Measurements from ENCODE around the gene PPP1R13L.
"Not testable (repeated sequence)": the region's sequence is repeated elsewhere in the genome, so short reads cannot be mapped to it uniquely, and the experiment has no call there.

The PPP1R13L gene

DNA sequence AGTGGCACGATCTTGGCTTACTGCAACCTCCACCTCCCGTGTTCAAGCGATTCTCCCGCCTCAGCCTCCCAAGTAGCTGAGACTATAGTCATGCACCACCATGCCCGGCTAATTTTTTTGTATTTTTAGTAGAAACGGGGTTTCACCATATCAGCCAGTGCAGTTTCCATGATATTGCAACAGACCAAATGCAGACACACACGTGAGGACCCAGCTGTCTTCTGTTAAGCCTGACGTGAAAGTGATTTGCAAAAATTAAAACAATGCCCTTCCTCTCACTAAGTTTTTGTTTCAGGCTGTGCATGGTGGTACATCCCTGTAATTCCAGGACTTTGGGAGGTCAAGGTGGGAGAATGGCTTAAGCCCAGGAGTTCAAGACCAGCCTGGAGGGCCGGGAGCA lies 26.1 kb upstream of the PPP1R13L start:
- DNase-seq, result not testable (repeated sequence)

DNA sequence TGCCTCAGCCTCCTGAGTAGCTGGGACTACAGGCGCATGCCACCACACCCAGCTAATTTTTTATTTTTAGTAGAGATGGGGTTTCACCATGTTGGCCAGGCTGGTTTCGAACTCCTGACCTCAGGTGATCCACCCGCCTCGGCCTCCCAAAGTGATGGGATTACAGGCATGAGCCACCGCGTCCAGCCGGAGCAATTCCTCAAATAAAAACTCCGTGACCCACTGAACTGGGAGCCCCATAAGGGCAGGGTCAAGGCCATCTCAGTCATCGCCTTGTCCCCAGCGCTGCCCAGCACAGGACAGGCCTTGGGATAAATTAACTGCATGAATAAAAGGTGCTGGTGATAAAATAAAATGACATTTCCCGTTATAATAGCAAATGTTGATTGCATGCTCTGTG lies 25.0 kb upstream of the PPP1R13L start:
- DNase-seq, result not testable (repeated sequence)

DNA sequence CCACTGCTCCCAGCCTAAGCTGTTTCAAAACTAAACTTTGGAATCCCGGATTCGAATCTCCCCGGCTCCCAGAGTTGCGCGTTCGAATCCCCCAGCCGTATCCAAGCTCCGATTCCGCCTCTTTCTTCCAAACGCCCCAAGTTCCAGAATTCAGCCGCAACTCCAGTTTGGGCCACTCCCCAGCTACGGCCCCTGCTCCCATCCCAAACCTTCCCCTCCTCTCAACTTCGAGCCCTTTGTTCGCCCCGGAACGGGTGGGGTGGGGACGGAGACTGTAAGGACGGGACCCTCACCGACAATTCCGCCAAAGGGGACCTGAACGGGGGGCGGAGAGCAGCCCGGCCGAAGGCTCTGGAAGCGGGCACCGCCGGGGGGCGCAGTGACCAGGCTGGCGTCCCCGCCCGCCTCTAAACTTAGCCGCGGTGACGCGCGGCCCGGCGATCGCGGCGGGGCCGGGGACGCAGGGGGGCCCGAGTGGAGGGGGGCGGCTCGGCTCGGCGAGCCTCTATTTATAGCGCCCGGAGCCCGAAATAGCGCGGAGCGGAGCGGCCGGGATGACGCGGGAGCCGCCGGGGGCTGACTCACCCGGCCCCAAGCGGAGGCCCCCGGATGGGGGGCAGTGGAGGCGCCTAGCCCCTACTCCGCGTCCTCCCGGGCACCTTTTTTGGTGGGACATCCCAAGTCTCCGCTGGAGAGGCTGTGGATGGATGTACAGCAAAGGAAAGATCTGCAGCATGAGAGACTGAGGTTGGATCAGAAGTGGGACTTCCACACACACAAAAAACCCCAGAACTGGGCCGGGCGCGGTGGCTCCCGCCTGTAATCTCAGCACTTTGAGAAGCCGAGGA lies 23.7 kb upstream of the PPP1R13L start:
- DNase-seq, result peak; percentile 24

DNA sequence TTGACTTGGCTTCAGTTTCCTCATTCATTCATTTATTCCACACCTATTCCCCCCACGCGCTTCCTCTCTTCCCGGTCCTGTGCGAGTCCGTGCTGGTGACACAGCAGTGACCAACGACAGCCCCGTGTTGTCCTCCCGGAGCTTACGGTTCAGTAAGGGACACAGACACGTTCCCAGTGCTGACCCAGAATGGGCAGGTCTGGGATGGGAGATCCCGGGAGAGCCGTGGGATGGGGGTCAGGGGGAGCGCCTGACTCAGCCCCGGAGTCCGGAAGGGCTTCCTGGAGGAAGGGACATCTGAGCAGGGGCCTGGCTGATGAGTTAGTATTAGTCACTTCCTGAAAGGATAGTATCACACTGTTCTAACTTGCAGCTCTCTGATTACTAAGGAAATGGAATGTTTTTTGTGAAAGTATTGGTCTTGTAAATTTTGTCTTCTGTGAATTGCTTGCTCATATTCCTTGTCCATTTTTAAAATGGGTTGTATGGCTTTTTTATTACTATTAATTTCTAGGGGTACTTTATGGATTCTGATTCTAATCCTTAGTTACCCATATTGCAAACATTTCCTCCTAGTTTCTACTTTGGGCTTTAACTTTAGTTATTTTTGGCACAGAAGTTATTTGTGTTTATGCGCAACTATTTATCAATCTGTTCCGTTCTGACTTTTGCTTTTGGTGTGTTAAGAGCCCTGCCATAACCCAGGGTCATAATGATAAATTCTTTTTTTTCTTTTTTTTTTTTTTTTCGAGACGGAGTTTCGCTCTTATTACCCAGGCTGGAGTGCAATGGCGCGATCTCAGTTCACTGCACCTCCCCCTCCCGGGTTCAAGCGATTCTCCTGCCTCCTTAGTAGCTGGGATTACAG lies 19.6 kb upstream of the PPP1R13L start:
- peak; percentile 82 for DNase-seq

DNA sequence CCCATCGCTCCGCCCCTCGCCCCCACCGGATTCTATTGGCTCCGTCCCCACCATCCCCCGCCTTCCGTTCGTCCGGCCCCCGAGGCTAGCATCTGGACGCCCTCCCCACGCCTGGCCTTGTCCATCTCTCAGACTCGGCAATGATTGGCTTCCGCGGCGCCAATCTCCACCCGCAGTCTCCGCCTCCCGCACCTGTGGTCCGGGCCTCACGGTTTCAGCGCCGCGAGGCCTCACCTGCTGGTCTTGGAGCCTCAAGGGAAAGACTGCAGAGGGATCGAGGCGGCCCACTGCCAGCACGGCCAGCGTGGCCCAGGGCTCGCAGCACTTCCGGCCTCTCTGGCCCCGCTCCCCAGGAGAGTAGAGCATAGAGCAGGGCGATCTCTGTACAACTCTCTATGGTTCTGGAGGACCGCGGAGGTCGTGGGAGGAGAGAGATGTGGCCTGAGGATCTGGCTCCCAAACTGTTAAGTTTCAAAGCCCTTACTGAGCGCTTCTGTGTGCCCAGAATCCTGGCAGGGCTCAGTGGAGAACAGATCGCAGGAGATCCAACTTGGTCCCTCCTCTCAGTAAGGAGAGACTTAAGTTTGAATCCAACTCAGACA lies 18.8 kb upstream of the PPP1R13L start, which contains the start of gene ERCC1:
Gene ERCC1, minus strand, starts transcription at position 329 of the 602 bp plus-strand sequence. CDS start 543 bp downstream, outside the sequence.
- peak; percentile 90 for DNase-seq

DNA sequence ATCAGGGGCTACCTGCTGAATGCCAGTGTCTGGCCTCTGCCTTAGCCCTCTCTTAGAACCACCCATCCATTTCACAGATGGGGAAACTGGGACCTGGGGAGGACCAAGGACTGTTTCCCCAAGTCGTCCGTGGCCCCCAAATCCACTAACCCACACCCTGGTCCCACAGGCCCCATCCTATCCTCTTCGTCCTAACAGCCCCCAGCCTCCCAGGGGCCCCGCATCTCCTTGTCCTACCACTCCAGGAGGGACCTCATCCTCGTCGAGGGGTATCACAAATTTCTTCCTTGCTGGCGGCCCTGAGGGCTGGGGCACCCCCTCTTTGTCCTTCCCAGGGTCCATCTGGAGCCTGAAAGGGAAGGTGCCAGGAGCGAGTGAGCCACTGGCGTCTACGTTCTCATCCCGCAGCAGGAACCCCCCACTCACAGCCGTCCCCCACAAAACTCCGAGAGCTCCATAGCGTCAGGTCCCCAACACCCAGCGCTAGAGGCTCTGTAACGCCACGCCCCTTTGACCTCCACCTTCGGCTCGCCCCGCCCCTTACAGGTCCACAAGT lies 18.2 kb upstream of the PPP1R13L start:
- DNase-seq, result no peak

DNA sequence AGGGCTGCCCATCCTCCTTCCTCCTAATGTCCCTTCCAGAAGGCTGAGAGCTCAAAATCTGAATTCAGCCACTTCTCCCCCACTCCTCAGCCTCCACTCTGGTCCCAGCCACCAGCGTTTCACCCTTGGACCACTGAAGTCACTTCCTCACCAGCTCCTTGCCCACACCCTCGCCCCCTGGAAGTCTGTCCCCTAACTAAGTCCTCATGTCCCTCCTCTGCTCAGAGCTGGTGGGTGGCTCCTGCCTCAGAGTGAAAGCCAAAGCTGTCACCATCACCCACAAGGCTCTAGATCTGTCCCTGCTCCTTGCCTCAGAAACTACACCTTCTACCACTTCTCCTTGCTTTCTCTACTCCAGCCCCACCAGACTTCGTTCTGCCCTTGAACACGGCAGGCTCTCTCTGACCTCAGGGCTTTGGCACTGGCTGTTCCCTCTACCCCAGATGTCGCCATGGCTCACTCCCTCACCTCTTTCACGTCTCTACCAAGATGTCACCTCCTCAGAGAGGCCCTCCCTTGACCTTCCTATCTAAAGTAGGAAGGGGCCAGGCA lies 17.2 kb upstream of the PPP1R13L start:
- DNase-seq, result no peak

DNA sequence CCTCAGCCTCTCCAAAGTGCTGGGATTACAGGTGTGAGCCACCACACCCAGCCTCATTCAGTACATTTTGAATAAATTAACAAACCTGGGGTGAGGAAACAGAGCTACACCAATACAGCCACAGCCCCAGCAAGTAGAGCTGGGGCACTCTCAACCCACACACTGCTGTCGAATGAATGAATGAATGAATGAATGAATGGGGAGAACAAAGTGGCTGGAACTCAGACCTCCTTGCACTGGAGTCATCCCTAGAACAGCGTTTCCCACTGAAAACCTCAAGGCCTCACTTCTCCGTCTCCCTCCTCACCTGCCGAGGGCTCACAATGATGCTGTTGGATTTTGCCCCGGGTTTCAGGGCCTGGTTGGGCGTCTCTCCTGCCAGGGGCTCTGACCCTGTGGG lies 16.0 kb upstream of the PPP1R13L start:
- no peak for DNase-seq

DNA sequence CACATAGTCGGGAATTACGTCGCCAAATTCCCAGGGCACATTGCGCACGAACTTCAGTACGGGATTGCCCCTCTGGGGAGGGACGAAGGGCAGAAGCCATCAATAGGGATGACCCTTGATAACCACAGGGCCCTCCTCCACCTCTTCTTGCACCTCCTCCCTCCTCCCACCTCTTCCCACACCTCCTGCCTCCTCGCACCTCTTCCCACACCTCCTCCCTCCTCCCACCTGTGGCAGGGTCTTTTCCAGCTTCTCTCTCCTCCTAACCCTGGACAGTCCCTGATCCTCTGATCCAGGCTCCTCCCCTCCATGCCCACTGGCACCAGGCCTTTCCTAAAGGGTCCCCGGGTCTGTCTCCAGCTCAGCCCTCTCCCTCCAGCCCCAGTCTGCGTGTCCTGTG lies 15.5 kb upstream of the PPP1R13L start:
- no peak for DNase-seq

DNA sequence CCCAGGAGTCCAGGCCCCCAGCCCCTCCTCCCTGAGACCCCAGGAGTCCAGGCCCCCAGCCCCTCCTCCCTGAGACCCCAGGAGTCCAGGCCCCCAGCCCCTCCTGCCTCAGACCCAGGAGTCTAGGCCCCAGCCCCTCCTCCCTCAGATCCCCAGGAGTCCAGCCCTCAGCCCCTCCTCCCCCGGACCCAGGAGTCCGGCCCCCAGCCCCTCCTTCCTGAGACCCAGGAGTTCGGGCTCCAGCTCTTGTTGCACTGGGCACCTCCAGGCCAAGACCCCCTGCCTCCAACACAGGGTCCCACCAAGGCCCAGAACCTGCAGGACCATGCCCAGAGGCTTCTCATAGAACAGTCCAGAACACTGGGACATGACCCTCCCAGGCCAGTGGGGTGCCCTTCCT lies 15.0 kb upstream of the PPP1R13L start:
- DNase-seq, result no peak

DNA sequence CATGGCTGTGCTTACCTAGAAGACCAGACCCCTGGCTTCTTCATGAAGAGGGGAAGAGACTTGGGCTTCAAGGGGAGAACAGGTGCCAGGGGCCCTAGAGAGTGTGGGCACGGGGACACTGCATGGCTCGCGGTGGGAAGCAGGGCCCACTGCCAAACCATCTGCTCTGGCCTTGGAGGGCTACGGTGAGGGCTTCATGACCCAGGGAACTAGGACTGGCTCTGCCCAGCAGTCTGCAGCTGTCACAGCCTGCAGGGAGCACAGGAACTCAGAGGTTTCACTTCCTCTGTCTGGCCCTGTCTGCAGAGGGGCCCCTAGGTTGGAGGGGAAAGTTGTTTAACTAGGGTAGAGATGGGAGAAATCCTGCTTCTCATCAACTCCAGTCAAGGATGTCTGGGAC lies 14.5 kb upstream of the PPP1R13L start:
- DNase-seq, result no peak

DNA sequence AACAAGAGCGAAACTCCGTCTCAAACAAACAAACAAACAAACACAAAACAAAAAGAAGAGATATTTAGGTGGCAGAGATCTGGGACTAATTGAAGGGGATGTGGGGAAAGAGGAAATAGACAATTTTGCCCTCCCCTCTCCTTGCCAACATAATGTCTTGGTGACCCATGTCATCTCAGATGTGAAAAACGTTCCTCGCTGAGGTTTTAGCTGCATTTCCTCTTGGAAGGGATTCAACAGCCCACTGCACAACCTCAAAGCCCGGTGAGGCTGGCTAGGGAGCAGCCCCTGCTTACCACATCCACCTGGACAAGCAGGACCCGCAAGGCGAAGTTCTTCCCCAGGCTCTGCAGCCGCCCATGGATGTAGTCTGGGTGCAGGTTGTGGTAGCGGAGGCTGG lies 13.9 kb upstream of the PPP1R13L start:
- DNase-seq, result no peak

DNA sequence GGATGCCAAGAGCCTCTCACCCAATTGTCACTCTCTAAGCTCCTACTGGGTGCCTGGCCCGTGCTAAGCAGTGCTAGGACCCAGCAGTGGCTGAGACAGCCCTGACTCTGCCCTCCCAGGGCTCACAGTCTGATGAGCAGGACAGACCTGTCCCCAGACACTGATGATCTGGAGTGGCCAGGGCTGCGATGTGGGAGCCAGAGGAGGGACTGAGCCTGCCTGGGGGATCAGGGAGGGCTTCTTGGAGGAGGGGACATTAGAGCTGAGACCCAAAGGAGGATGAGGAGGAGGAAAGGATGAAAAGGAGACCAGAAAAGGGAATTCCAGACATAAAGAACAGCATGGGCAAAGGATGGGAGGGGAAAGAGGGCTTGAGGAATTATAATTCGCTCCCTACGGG lies 12.3 kb upstream of the PPP1R13L start:
- no peak for DNase-seq

DNA sequence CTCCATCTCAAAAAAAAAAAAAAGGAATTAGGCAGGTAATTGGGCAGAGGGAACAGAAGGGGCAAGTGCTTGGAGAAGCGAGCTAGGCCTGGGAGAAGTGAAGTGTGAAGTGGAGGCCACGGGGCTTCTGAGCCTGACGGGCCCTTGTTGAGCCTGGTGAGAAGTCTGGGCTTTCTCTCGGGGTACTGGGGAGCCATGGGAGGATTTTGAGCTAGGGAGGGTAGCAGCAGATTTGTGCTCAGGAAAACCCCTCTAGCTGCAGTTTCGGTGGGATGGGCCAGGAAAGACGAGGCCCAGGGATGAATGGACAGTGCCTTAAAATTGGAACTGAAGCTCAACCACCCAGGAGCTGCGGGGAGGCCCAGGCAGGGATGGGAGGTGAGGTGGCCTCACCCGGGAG lies 9.6 kb upstream of the PPP1R13L start:
- DNase-seq, result no peak

DNA sequence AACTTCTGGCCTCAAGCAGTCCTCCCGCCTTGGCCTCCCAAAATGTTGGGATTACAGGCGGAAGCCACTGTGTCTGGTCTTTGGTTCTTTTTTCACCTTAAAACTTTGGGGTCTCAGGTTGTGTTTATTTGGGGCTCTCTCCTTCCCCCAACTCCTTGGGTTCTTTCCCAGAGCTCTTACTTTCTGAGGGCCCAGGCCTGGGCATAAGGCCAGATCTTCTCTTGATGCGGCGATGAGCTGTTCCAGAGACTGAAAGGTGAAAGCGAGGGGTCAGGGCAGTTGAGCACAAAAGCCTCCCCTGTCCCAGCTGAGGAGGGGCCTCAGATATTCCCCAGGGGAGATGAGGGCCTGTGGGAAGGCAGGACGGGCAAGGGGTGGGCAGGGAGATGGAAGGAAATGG lies 8.6 kb upstream of the PPP1R13L start:
- no peak for DNase-seq

DNA sequence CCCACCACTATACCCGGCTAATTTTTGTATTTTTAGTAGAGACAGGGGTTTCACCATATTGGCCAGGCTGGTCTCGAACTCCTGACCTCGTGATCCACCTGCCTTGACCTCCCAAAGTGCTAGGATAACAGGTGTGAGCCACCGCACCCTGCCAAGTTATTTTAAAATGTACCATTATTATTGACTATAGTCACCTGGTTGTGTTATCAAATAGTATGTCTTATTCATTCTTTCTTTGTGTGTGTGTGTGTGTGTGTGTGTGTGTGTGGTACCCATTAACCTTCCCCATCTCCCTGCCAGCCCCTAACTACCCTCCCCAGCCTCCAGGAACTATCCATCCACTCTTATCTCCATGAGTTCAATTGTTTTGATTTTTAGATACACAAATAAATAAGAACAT lies 5.5 kb upstream of the PPP1R13L start:
- not testable (repeated sequence) for DNase-seq

DNA sequence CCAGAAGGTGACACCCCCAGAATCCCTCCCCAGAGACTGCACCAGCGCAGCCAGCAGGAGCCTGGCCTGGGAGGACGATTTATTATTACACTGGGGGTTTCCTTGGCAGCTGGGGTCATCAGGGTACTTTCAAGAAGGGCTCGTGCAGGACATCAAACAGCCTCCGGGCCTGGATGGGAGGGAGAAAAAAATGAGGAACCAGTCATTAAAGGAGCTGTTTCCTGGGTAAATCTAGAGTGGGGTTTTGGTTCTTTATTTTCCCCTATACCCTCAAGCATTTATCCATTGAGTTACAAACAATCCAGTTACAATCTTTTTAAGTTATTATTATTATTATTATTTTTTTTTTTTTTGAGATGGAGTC lies 4.7 kb upstream of the PPP1R13L start:
- DNase-seq, result no peak

DNA sequence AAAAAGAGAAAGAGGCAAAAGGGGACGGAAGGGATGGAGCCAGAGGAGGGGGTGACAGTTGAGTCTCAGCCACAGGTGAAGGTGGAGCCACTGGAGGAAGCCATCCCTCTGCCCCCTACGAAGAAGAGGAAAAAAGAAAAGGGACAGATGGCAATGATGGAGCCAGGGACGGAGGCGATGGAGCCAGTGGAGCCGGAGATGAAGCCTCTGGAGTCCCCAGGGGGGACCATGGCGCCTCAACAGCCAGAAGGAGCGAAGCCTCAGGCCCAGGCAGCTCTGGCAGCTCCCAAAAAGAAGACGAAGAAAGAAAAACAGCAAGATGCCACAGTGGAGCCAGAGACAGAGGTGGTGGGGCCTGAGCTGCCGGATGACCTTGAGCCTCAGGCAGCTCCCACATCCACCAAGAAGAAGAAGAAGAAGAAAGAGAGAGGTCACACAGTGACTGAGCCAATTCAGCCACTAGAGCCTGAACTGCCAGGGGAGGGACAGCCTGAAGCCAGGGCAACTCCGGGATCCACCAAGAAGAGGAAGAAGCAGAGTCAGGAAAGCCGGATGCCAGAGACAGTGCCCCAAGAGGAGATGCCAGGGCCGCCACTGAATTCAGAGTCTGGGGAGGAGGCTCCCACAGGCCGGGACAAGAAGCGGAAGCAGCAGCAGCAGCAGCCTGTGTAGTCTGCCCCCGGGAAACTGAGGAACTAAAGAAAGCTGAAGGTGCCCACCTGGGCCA lies 4.1 kb upstream of the PPP1R13L start:
- no peak for DNase-seq

DNA sequence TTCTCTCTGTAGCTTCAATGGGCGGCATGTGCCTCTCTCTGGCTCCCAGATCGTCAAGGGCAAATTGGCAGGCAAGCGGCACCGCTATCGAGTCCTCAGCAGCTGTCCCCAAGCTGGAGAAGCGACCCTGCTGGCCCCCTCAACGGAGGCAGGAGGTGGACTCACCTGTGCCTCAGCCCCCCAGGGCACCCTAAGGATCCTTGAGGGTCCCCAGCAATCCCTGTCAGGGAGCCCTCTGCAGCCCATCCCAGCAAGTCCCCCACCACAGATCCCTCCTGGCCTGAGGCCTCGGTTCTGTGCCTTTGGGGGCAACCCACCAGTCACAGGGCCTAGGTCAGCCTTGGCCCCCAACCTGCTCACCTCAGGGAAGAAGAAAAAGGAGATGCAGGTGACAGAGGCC lies 3.3 kb upstream of the PPP1R13L start:
- DNase-seq, result no peak

DNA sequence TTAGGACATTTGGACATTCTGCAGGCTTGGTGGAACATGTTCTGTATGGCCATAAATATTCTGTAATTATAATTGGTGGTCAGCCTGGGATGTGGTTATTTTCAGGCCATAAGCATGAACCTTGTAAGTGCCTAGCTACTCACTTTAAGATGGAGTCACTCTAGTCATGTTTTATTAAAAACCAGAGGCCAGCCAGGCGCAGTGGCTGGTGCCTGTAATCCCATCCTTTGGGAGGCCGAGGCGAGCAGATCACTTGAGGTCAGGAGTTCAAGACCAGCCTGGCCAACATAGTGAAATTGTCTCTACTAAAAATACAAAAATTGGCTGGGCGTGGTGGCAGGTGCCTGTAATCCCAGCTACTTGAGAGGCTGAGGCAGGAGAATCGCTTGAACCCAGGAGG lies 2.7 kb upstream of the PPP1R13L start:
- not testable (repeated sequence) for DNase-seq

DNA sequence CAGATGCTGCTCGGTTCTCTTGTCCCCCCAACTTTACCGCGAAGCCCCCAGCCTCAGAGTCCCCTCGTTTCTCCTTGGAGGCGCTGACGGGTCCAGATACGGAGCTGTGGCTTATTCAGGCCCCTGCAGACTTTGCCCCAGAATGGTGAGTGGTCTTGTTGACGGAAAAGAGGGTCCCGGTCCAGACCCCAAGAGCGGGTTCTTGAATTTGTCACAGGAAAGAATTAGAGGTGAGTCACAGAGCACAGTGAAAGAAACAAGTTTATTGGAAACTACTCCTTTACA lies 2.2 kb upstream of the PPP1R13L start:
- no peak for DNase-seq
